SK-N-MC (cell line): ENCODE data around the gene ANKDD1A.

Experiments used
- EZH2 ChIP-seq: fragments of 200-600 bp; sonication (generic); IDR thresholded peaks from one replicate; pipeline ENCODE4 v1.6.1; 2017; ENCODE audit warnings: antibody characterized with exemption
- POLR2AphosphoS5 ChIP-seq: IDR thresholded peaks from 2 replicates; pipeline ENCODE4 v1.6.1; 2012; ENCODE audit warnings: mild to moderate bottlenecking, low read depth, low read length, borderline replicate concordance

- TF ChIP-seq POLR2AphosphoS5 (no peak), EZH2 (no peak)
These were observed 18.4 kb downstream of the ANKDD1A start for GRCh38 chr15:64930019-64930652.
